NCI-H2107 (cell line): ENCODE measurements around the gene TBRG1.

Experiments
- DNase-seq: peaks from one replicate; lab custom pipeline; 2025; lab: John Stamatoyannopoulos, UW

Gene TBRG1

GRCh38 chr11:124618863-124619262, 3.8 kb upstream of the TBRG1 start:
- DNase-seq: no peak

- no peak for DNase-seq
These were observed 1.3 kb downstream of the TBRG1 start for GRCh38 chr11:124623861-124624525.

GRCh38 chr11:124625504-124626168, 3.0 kb downstream of the TBRG1 start:
- DNase-seq: no peak

- DNase-seq: no peak
These were observed 4.9 kb downstream of the TBRG1 start for GRCh38 chr11:124627546-124627945.

- DNase-seq: no peak
These were observed 7.3 kb downstream of the TBRG1 start for GRCh38 chr11:124629961-124630360.

GRCh38 chr11:124633355-124633754, 10.7 kb downstream of the TBRG1 start:
- no peak for DNase-seq

GRCh38 chr11:124635932-124636331, 13.3 kb downstream of the TBRG1 start:
- no peak for DNase-seq

GRCh38 chr11:124638500-124638899, 15.8 kb downstream of the TBRG1 start:
- DNase-seq: no peak

GRCh38 chr11:124639186-124639585, 16.5 kb downstream of the TBRG1 start:
- no peak for DNase-seq

- DNase-seq: no peak
These were observed 18.0 kb downstream of the TBRG1 start for GRCh38 chr11:124640666-124641065.

GRCh38 chr11:124642628-124643027, 20.0 kb downstream of the TBRG1 start:
- DNase-seq: no peak

- no peak for DNase-seq
These were observed 20.5 kb downstream of the TBRG1 start for GRCh38 chr11:124643042-124643604.

- no peak for DNase-seq
These were observed 21.2 kb downstream of the TBRG1 start for GRCh38 chr11:124643605-124644425.

GRCh38 chr11:124644426-124645280, 22.0 kb downstream of the TBRG1 start:
- DNase-seq: no peak

GRCh38 chr11:124646148-124646547, 23.5 kb downstream of the TBRG1 start:
- DNase-seq: no peak

GRCh38 chr11:124648610-124649009, 25.9 kb downstream of the TBRG1 start:
- no peak for DNase-seq

- no peak for DNase-seq
These were observed 34.3 kb downstream of the TBRG1 start for GRCh38 chr11:124656774-124657630.

GRCh38 chr11:124657904-124658303, 35.2 kb downstream of the TBRG1 start:
- no peak for DNase-seq

- no peak for DNase-seq
These were observed 35.8 kb downstream of the TBRG1 start for GRCh38 chr11:124658501-124658900.

GRCh38 chr11:124658986-124659385, 36.3 kb downstream of the TBRG1 start:
- DNase-seq: no peak

- no peak for DNase-seq
These were observed 38.9 kb downstream of the TBRG1 start for GRCh38 chr11:124661553-124661952.
